ENCODE results near the gene ID4.
"Not testable (repeated sequence)": the region's sequence is repeated elsewhere in the genome, so short reads cannot be mapped to it uniquely, and the experiment has no call there.

ID4 gene

DNA sequence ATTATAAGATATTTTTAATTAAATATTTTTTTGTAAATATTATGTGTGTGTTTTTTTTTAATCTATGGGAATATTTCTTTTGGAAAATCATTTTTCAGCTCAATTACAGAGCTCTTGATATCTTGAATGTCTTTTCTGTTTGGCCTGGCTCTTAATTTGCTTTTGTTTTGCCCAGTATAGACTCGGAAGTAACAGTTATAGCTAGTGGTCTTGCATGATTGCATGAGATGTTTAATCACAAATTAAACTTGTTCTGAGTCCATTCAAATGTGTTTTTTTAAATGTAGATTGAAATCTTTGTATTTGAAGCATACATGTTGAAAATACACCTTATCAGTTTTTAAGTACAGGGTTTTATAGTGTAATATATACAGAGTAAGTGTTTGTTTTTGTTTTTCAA, 2.6 kb downstream of the ID4 start:
- DNase-seq (no peak), ATAC-seq (replicated peaks) (no peak)
- no peak overlapping the region for H3K27ac Mint-ChIP-seq
- H3K4me1 Mint-ChIP-seq, result peaks cover 8 to 15% of the 10 kb centered on the region in 2 donors
- peaks cover 2 to 3% of the 10 kb centered on the region in 2 donors for H3K36me3 Mint-ChIP-seq
- H3K9me3 Mint-ChIP-seq, result peaks cover 0 to 3% of the 10 kb centered on the region in 2 donors
- H3K27me3 Mint-ChIP-seq, result peaks cover 39 to 53% of the 10 kb centered on the region in 2 donors
- H3K4me3 Mint-ChIP-seq, result no peak overlapping the region

DNA sequence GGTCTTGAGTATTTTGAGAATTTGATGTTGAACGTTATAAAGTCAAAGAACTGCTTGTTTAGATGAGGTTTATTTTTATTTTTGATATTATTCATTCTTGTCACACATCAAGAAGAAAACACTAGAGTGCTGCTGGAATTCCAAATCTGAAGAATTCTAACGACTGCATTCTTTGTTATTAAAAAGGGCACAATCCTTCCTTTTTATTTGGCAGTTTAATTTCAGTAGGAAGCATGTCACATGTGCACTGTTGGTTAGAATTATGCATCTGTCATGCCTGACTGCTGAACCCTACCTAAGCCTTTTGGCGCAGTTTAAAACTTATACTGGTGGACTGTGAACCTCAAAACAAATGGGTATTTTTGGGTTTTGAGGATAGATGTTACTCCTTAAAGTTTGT, 4.0 kb downstream of the ID4 start:
- no peak overlapping the region for H3K4me3 Mint-ChIP-seq
- DNase-seq (no peak), ATAC-seq (replicated peaks) (no peak)
- H3K9me3 Mint-ChIP-seq, result peaks cover 0 to 3% of the 10 kb centered on the region in 2 donors
- H3K36me3 Mint-ChIP-seq, result peaks cover 2 to 3% of the 10 kb centered on the region in 2 donors
- H3K4me1 Mint-ChIP-seq, result peaks cover 8 to 15% of the 10 kb centered on the region in 2 donors
- no peak overlapping the region for H3K27ac Mint-ChIP-seq
- peaks cover 40 to 51% of the 10 kb centered on the region in 2 donors for H3K27me3 Mint-ChIP-seq

- peaks cover 34 to 44% of the 10 kb centered on the region in 2 donors for H3K27me3 Mint-ChIP-seq
- H3K4me1 Mint-ChIP-seq, result peaks cover 6 to 9% of the 10 kb centered on the region in 2 donors
- no peak overlapping the region for H3K27ac Mint-ChIP-seq
- no peak for DNase-seq
- ATAC-seq (replicated peaks), result no peak
- H3K36me3 Mint-ChIP-seq, result no peaks in the 10 kb centered on the region
- H3K9me3 Mint-ChIP-seq, result no peaks in the 10 kb centered on the region
- no peak overlapping the region for H3K4me3 Mint-ChIP-seq
These were observed 5.0 kb downstream of the ID4 start for GRCh38 chr6:19842030-19842615.

GRCh38 chr6:19844689-19845088, 7.5 kb downstream of the ID4 start:
- H3K4me1 Mint-ChIP-seq, result no peaks in the 10 kb centered on the region
- DNase-seq, result no peak
- H3K4me3 Mint-ChIP-seq, result no peak overlapping the region
- no peak for ATAC-seq (replicated peaks)
- no peaks in the 10 kb centered on the region for H3K36me3 Mint-ChIP-seq
- peaks cover 24 to 27% of the 10 kb centered on the region in 2 donors for H3K27me3 Mint-ChIP-seq
- H3K27ac Mint-ChIP-seq, result no peak overlapping the region
- no peaks in the 10 kb centered on the region for H3K9me3 Mint-ChIP-seq

- Mint-ChIP-seq H3K27me3 (peaks cover 16 to 19% of the 10 kb centered on the region in 2 donors), H3K27ac (no peak overlapping the region), H3K4me3 (no peak overlapping the region), H3K9me3 (no peaks in the 10 kb centered on the region), H3K4me1 (no peaks in the 10 kb centered on the region), H3K36me3 (no peaks in the 10 kb centered on the region)
- DNase-seq (no peak), ATAC-seq (replicated peaks) (no peak)
These were observed 8.3 kb downstream of the ID4 start for GRCh38 chr6:19845266-19846041.

- no peak overlapping the region for H3K27ac Mint-ChIP-seq
These were observed 11.4 kb downstream of the ID4 start for GRCh38 chr6:19848465-19849029.

DNA sequence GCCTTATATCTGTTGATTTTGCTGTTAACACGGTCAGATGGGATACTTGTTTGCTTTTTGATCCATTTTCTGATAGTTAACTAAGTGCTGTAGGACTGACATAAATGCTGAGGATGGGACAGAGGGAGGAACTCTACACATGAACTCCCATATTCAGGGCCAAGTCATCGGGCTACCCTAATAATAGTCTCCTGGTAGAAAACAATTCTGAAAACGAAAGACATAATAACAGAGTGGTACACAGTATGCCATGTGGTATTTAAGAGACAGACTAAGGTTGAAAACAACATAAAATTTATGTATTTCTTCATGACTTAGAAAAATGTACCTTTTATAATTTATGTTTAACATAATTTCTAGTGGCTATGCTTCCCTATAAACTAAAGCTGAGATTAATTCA, 12.0 kb downstream of the ID4 start:
- H3K4me1 Mint-ChIP-seq, result no peaks in the 10 kb centered on the region

More at GRCh38 chr6:19848465-19849029, 11.4 kb downstream of the ID4 start:
- Mint-ChIP-seq H3K36me3 (no peaks in the 10 kb centered on the region), H3K9me3 (no peaks in the 10 kb centered on the region), H3K4me3 (no peak overlapping the region), H3K4me1 (no peaks in the 10 kb centered on the region), H3K27me3 (peaks cover 17 to 30% of the 10 kb centered on the region in 2 donors)
- DNase-seq, result no peak
- no peak for ATAC-seq (replicated peaks)

GRCh38 chr6:19849755-19850154, 12.6 kb downstream of the ID4 start:
- Mint-ChIP-seq H3K4me1 (no peaks in the 10 kb centered on the region), H3K27me3 (peaks cover 11 to 23% of the 10 kb centered on the region in 2 donors), H3K36me3 (no peaks in the 10 kb centered on the region), H3K9me3 (no peaks in the 10 kb centered on the region), H3K4me3 (no peak overlapping the region), H3K27ac (no peak overlapping the region)
- ATAC-seq (replicated peaks) (no peak), DNase-seq (no peak)

More for the DNA sequence above, 12.0 kb downstream of the ID4 start:
- Mint-ChIP-seq H3K36me3 (no peaks in the 10 kb centered on the region), H3K27ac (no peak overlapping the region), H3K9me3 (no peaks in the 10 kb centered on the region), H3K4me3 (no peak overlapping the region), H3K27me3 (peaks cover 16 to 29% of the 10 kb centered on the region in 2 donors)
- no peak for ATAC-seq (replicated peaks)
- DNase-seq, result no peak

DNA sequence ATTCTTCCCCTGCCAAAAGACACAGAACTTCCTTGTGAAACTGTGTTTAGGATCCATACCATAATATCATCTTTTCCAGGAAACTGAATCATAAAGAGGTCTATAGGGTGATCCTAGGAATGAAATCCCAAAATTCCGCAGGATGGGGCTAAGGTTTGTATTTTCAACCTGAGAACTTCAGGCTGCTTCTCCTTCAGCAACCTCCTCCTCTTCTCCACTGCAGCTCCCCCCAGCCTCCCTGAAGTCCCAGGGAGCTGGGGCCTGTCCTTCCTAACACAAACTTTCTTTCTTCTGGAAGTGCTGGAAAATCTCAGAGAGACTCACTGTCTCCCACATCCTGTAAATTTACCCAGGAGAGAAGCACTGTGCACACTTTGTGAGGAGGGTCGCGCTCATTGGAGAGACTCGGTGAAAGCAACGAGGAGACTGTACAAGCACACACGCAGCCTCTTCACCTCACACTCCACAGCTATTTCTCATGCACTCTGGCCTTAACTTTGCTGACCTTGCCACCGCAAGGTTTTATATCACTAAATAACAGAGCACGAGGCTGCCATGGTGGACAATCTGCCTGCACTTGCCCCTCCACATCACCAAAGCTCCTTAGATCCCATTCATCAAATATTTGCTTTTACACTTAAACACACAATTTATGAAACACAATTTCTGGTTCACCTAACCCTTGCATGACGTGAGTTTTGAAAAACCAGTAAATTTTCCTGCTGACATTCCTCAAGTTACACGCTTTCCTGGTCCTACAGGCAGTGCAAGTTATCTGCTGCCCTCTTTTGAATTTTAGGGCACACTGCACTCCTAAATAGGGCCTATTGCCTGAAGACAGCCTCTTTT, 14.3 kb downstream of the ID4 start:
- H3K9me3 Mint-ChIP-seq, result peaks cover 0 to 2% of the 10 kb centered on the region in 2 donors
- H3K36me3 Mint-ChIP-seq, result no peaks in the 10 kb centered on the region
- H3K4me1 Mint-ChIP-seq, result no peaks in the 10 kb centered on the region
- no peak overlapping the region for H3K4me3 Mint-ChIP-seq
- DNase-seq, result no peak
- no peak overlapping the region for H3K27ac Mint-ChIP-seq
- peaks cover 3 to 14% of the 10 kb centered on the region in 2 donors for H3K27me3 Mint-ChIP-seq
- ATAC-seq (replicated peaks), result peak; percentile 39 to 42

DNA sequence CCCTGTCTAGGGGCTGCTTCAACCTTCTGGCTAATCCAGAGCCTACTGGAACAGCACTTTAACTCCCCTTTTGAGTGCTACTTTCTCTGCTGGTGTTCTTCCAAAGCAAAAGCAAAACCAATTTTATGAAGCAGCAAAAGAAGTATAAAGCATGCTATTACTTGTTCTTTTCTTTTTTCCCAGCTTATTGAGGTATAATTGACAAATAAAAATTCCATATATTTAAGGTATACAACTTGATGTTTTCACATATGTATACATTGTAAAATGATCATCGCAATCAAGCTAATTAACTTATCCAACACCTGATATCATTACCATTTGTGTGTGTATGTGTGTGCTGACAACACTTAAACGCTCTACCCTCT, 14.9 kb downstream of the ID4 start:
- Mint-ChIP-seq H3K4me1 (no peaks in the 10 kb centered on the region), H3K9me3 (peaks cover 0 to 2% of the 10 kb centered on the region in 2 donors), H3K4me3 (no peak overlapping the region), H3K27ac (no peak overlapping the region), H3K36me3 (no peaks in the 10 kb centered on the region), H3K27me3 (peaks cover 3 to 14% of the 10 kb centered on the region in 2 donors)
- DNase-seq (no peak), ATAC-seq (replicated peaks) (no peak)

DNA sequence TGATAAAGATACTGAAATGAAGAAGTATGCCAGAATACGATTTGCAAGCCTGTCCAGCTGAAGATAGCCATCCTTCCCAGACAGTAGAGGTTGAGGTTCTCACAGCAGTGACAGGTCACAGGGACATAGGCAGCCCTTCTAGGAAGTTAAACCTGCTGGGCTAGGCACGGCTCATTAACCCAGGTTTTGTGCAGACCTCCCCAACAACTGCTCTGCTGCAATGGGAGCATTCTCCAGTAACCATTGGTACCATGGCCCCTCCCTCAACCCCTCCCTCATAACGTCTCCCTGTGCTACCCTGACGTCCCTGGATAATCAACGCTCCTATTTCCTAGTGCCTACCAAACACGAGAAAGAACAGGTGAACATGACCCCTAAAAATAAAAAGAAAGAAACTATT, 15.8 kb downstream of the ID4 start:
- no peaks in the 10 kb centered on the region for H3K36me3 Mint-ChIP-seq
- ATAC-seq (replicated peaks) (no peak), DNase-seq (no peak)
- H3K4me1 Mint-ChIP-seq, result no peaks in the 10 kb centered on the region
- no peak overlapping the region for H3K4me3 Mint-ChIP-seq
- H3K9me3 Mint-ChIP-seq, result peaks cover 0 to 2% of the 10 kb centered on the region in 2 donors
- H3K27ac Mint-ChIP-seq, result no peak overlapping the region
- peaks cover 3 to 20% of the 10 kb centered on the region in 2 donors for H3K27me3 Mint-ChIP-seq

- not testable (repeated sequence) for H3K9me3 Mint-ChIP-seq; H3K4me1 Mint-ChIP-seq; H3K36me3 Mint-ChIP-seq; DNase-seq; ATAC-seq (replicated peaks); H3K4me3 Mint-ChIP-seq; H3K27ac Mint-ChIP-seq
- peaks cover 3 to 24% of the 10 kb centered on the region in 2 donors for H3K27me3 Mint-ChIP-seq
These were observed 17.3 kb downstream of the ID4 start for GRCh38 chr6:19854421-19855015.

GRCh38 chr6:19855536-19855935, 18.4 kb downstream of the ID4 start:
- Mint-ChIP-seq H3K9me3 (peaks cover 0 to 2% of the 10 kb centered on the region in 2 donors), H3K27me3 (peaks cover 3 to 24% of the 10 kb centered on the region in 2 donors), H3K27ac (no peak overlapping the region), H3K4me3 (no peak overlapping the region), H3K4me1 (no peaks in the 10 kb centered on the region), H3K36me3 (no peaks in the 10 kb centered on the region)
- ATAC-seq (replicated peaks), result no peak
- no peak for DNase-seq

DNA sequence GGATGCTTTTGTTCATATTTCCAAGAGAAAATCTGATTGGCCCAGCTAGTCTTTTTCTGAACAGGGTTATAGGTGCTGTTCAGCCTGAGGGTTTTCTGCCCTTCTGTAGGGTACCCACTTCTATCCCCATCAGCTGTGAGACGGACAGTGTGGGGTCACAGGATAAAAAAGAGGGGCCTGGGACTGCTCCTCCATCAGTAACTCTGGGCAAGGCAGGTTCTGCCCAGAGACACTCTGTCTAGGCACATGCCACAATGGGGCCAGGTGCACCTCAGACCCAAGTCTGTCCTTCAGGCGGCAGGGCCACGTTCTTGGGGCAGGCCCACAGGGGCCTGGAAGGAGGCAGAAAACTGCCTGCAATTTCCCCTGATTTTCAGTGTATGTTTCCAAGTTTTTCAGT, 20.0 kb downstream of the ID4 start:
- Mint-ChIP-seq H3K27me3 (peaks cover 3 to 18% of the 10 kb centered on the region in 2 donors), H3K9me3 (peaks cover 0 to 2% of the 10 kb centered on the region in 2 donors), H3K4me3 (no peak overlapping the region), H3K27ac (no peak overlapping the region), H3K36me3 (no peaks in the 10 kb centered on the region), H3K4me1 (no peaks in the 10 kb centered on the region)
- ATAC-seq (replicated peaks), result no peak
- no peak for DNase-seq

Data from stimulated activated naive B cell treated with anti-CD40 and anti-IgM and Interleukin-4, amounts not matched to agents 10 μg/mL and 1 μg/mL and 100 μg/mL, for 72 hours (primary cell).